K562 (cell line): ENCODE measurements around the gene TLE3.

Source experiments
- ATF3 ChIP-seq, 2 experiments: fragments of 450-650 bp in 1 of 2; sonication (generic) in 1 of 2; formaldehyde crosslinking in 1 of 2; IDR thresholded peaks in 1 of 2; conservative IDR thresholded peaks in 1 of 2; 2 replicates each; pipeline versions ENCODE4 v1.6.1 to v1.8.1; 2016 to 2023; ENCODE audit warnings: mild to moderate bottlenecking in 2 of 2, moderate library complexity in 2 of 2, inconsistent platforms in 1 of 2, missing genetic modification reagents in 1 of 2
- TEAD1 ChIP-seq, 2 experiments: fragments of 450-650 bp in 1 of 2; sonication (generic) in 1 of 2; formaldehyde crosslinking; IDR thresholded peaks; 2 replicates each; pipeline versions ENCODE4 v1.4.0 to v1.8.0; 2020 to 2022; ENCODE audit warnings: mild to moderate bottlenecking in 2 of 2, missing genetic modification reagents in 1 of 2
- THAP7 ChIP-seq: fragments of 250-450 bp; sonication (Bioruptor Pico); IDR thresholded peaks from 2 replicates; pipeline ENCODE4 v1.5.0; 2021

- TF ChIP-seq ATF3 (IDR thresholded peaks at IDR 0.05), result no peak
- TF ChIP-seq ATF3 (CRISPR knock-in tag; conservative IDR thresholded peaks at IDR 0.05), result no peak
- no peak for TF ChIP-seq TEAD1 (CRISPR knock-in tag; IDR thresholded peaks at IDR 0.05)
- no peak for TF ChIP-seq THAP7 (CRISPR knock-in tag)
Observed at GRCh38 chr15:70037292-70037640, 60.5 kb downstream of the TLE3 start.
